CD4-positive, alpha-beta T cell treated with Interleukin-10 for 1 hour (primary cell): ENCODE measurements around the gene SPHK2.
A peak's percentile ranks its signal among the peaks of the same experiment; 100 is the strongest.
"Not testable (repeated sequence)": the region's sequence is repeated elsewhere in the genome, so short reads cannot be mapped to it uniquely, and the experiment has no call there.

Experiments
- DNase-seq: peaks from one replicate; pipeline ENCODE4 v3.0.0-alpha.2; 2020

The SPHK2 gene

GRCh38 chr19:48660852-48661710 is 41.8 kb downstream of the SPHK2 start:
- peak; percentile 91 for DNase-seq

GRCh38 chr19:48661711-48662090 is 42.4 kb downstream of the SPHK2 start:
- DNase-seq, result no peak

- DNase-seq, result no peak
Measured at GRCh38 chr19:48663667-48664066, 44.4 kb downstream of the SPHK2 start.

GRCh38 chr19:48664476-48664875 is 45.2 kb downstream of the SPHK2 start:
- DNase-seq, result no peak

- DNase-seq, result no peak
Measured at GRCh38 chr19:48665786-48666185, 46.5 kb downstream of the SPHK2 start.

- no peak for DNase-seq
Measured at GRCh38 chr19:48668332-48668731, 49.0 kb downstream of the SPHK2 start.

GRCh38 chr19:48668761-48669160 is 49.5 kb downstream of the SPHK2 start:
- DNase-seq, result no peak

GRCh38 chr19:48669903-48670668 is 50.8 kb downstream of the SPHK2 start:
- no peak for DNase-seq

GRCh38 chr19:48670699-48671445 is 51.6 kb downstream of the SPHK2 start:
- no peak for DNase-seq

GRCh38 chr19:48671446-48671995 is 52.2 kb downstream of the SPHK2 start:
- no peak for DNase-seq

- DNase-seq, result no peak
Measured at GRCh38 chr19:48672994-48673393, 53.7 kb downstream of the SPHK2 start, which contains the start of gene NTN5. Gene NTN5, minus strand, starts transcription at chr19:48673017. Its CDS starts 2,031 bp downstream, at chr19:48670986.

GRCh38 chr19:48673436-48674100 is 54.3 kb downstream of the SPHK2 start:
- DNase-seq, result no peak

GRCh38 chr19:48674216-48674809 is 55.0 kb downstream of the SPHK2 start:
- no peak for DNase-seq

GRCh38 chr19:48674921-48675824 is 55.9 kb downstream of the SPHK2 start:
- peak; percentile 85 for DNase-seq

GRCh38 chr19:48676487-48676886 is 57.2 kb downstream of the SPHK2 start:
- no peak for DNase-seq

GRCh38 chr19:48676887-48677286 is 57.6 kb downstream of the SPHK2 start:
- no peak for DNase-seq

GRCh38 chr19:48678201-48678600 is 58.9 kb downstream of the SPHK2 start:
- no peak for DNase-seq

GRCh38 chr19:48680006-48680405 is 60.7 kb downstream of the SPHK2 start:
- not testable (repeated sequence) for DNase-seq
